Skeletal muscle satellite cell (primary cell): Measurements from ENCODE around the gene TRMU.
"Not testable (repeated sequence)": the region's sequence is repeated elsewhere in the genome, so short reads cannot be mapped to it uniquely, and the experiment has no call there.

Source experiments
- H3K27me3 ChIP-seq: 2 replicates; pipeline ENCODE4 v1.7.0; 2013; ENCODE audit warnings: low read length; ENCODE audit not compliant: control insufficient read depth, insufficient read depth
- H3K36me3 ChIP-seq: 2 replicates; pipeline ENCODE4 v1.7.0; 2013; ENCODE audit warnings: mild to moderate bottlenecking, control low read depth, low read length; ENCODE audit not compliant: insufficient read depth
- H3K4me1 ChIP-seq: 2 replicates; pipeline ENCODE4 v1.7.0; 2013; ENCODE audit warnings: low read length; ENCODE audit not compliant: control insufficient read depth, insufficient read depth
- H3K4me2 ChIP-seq: 2 replicates; pipeline ENCODE4 v1.7.0; 2013; ENCODE audit warnings: mild to moderate bottlenecking, low read length
- H3K4me3 ChIP-seq: 2 replicates; pipeline ENCODE4 v1.7.0; 2013; ENCODE audit warnings: low read length
- H3K9ac ChIP-seq: 2 replicates; pipeline ENCODE4 v1.7.0; 2013; ENCODE audit warnings: mild to moderate bottlenecking, low read depth, low read length, moderate library complexity
- H3K9me3 ChIP-seq: replicated peaks from 2 replicates; pipeline ENCODE4 v1.7.0; 2013; ENCODE audit warnings: mild to moderate bottlenecking, control low read depth, low read length

The TRMU gene

DNA sequence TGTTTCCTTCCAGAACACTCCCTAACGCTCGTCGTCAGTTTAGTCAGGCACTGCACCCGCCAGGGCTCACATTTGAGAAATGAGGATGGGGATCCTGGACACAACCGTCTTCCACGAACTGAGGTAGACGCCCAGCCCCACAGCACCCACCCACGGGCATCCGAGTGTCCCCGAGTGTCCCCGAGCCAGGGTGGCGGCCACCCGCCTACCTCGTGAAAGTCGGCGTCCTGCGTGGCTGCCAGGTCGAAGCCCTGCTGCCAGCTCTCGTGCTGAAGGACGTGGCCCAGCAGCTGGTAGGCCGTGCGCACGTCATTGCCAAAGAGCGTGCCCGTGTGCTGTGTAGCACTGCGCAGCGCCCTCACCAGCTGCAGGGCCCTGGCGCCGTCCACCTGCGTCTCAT lies 53.6 kb downstream of the TRMU start:
- Histone ChIP-seq H3K27me3 (peaks cover 14% of the 10 kb centered on the region), H3K4me2 (no peak overlapping the region), H3K4me1 (peaks cover 9% of the 10 kb centered on the region), H3K9me3 (no peaks in the 10 kb centered on the region), H3K36me3 (no peaks in the 10 kb centered on the region), H3K9ac (no peak overlapping the region), H3K4me3 (no peak overlapping the region)

GRCh38 chr22:46390105-46390651 lies 54.7 kb downstream of the TRMU start:
- H3K4me2 ChIP-seq, result peak overlapping the region; percentile 98
- peak overlapping the region; percentile 66 for H3K4me3 ChIP-seq
- no peak overlapping the region for H3K9ac ChIP-seq
- H3K27me3 ChIP-seq, result peaks cover 22% of the 10 kb centered on the region
- peaks cover 9% of the 10 kb centered on the region for H3K4me1 ChIP-seq
- H3K9me3 ChIP-seq, result no peaks in the 10 kb centered on the region
- no peaks in the 10 kb centered on the region for H3K36me3 ChIP-seq

GRCh38 chr22:46390652-46391301 lies 55.3 kb downstream of the TRMU start:
- Histone ChIP-seq H3K9me3 (no peaks in the 10 kb centered on the region), H3K4me1 (peaks cover 9% of the 10 kb centered on the region), H3K36me3 (no peaks in the 10 kb centered on the region), H3K4me2 (peak overlapping the region; percentile 98), H3K9ac (peak overlapping the region; percentile 76), H3K4me3 (peak overlapping the region; percentile 66), H3K27me3 (peaks cover 22% of the 10 kb centered on the region)

DNA sequence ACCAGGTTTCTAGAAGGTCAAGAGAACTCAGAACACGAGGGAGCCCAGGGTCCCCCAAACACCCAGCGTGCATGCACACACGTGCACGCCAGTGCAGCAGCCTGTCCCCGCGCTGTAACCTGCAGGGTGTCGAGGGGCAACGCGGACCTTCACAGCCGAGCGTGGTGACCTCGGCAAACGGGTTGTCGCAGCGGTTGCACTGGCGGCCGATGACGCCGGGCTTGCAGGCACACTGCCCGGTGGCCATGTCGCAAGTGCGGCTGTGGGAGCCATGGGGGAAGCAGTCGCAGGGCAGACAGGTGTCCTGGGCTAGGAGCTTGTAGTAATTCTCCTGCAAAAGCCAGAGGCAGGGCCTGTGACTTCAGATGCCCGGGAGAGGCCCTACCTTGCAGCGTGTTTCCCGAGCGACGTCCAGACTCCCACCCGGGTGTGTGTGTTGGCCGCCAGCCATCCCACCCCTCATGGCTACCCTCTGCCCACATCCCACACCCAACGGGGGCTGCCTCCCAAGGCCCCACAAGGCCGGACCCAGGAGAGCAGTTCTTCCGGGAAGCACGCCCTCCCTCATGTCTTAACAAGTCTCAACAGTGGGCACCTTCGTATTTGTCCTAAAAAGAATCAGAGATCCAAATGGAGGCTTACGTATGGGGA lies 56.1 kb downstream of the TRMU start:
- Histone ChIP-seq H3K9me3 (no peaks in the 10 kb centered on the region), H3K4me2 (peak overlapping the region; percentile 98), H3K36me3 (no peaks in the 10 kb centered on the region), H3K27me3 (peaks cover 18% of the 10 kb centered on the region), H3K9ac (peak overlapping the region; percentile 76), H3K4me1 (peaks cover 9% of the 10 kb centered on the region), H3K4me3 (no peak overlapping the region)

- peaks cover 20% of the 10 kb centered on the region for H3K27me3 ChIP-seq
- H3K4me3 ChIP-seq, result no peak overlapping the region
- no peaks in the 10 kb centered on the region for H3K9me3 ChIP-seq
- no peak overlapping the region for H3K4me2 ChIP-seq
- H3K9ac ChIP-seq, result no peak overlapping the region
- peaks cover 9% of the 10 kb centered on the region for H3K4me1 ChIP-seq
- H3K36me3 ChIP-seq, result no peaks in the 10 kb centered on the region
Measured at GRCh38 chr22:46392137-46392844, 56.8 kb downstream of the TRMU start.

GRCh38 chr22:46393873-46394272 lies 58.4 kb downstream of the TRMU start:
- H3K4me2 ChIP-seq, result no peak overlapping the region
- no peaks in the 10 kb centered on the region for H3K36me3 ChIP-seq
- no peak overlapping the region for H3K9ac ChIP-seq
- H3K4me3 ChIP-seq, result no peak overlapping the region
- peaks cover 9% of the 10 kb centered on the region for H3K4me1 ChIP-seq
- peaks cover 17% of the 10 kb centered on the region for H3K27me3 ChIP-seq
- H3K9me3 ChIP-seq, result no peaks in the 10 kb centered on the region

- Histone ChIP-seq H3K4me3 (no peak overlapping the region), H3K36me3 (no peaks in the 10 kb centered on the region), H3K4me1 (peaks cover 9% of the 10 kb centered on the region), H3K9me3 (no peaks in the 10 kb centered on the region), H3K27me3 (peaks cover 17% of the 10 kb centered on the region), H3K9ac (no peak overlapping the region), H3K4me2 (no peak overlapping the region)
Measured at GRCh38 chr22:46394622-46395021, 59.1 kb downstream of the TRMU start.

GRCh38 chr22:46395145-46395544 lies 59.6 kb downstream of the TRMU start:
- H3K36me3 ChIP-seq, result no peaks in the 10 kb centered on the region
- H3K27me3 ChIP-seq, result peaks cover 17% of the 10 kb centered on the region
- H3K4me3 ChIP-seq, result no peak overlapping the region
- H3K4me1 ChIP-seq, result peaks cover 8% of the 10 kb centered on the region
- no peaks in the 10 kb centered on the region for H3K9me3 ChIP-seq
- H3K4me2 ChIP-seq, result no peak overlapping the region
- H3K9ac ChIP-seq, result no peak overlapping the region

GRCh38 chr22:46397049-46397448 lies 61.5 kb downstream of the TRMU start:
- H3K4me2 ChIP-seq, H3K4me1 ChIP-seq, H3K9ac ChIP-seq, H3K4me3 ChIP-seq, H3K36me3 ChIP-seq, H3K9me3 ChIP-seq: not testable (repeated sequence)
- peaks cover 30% of the 10 kb centered on the region for H3K27me3 ChIP-seq

DNA sequence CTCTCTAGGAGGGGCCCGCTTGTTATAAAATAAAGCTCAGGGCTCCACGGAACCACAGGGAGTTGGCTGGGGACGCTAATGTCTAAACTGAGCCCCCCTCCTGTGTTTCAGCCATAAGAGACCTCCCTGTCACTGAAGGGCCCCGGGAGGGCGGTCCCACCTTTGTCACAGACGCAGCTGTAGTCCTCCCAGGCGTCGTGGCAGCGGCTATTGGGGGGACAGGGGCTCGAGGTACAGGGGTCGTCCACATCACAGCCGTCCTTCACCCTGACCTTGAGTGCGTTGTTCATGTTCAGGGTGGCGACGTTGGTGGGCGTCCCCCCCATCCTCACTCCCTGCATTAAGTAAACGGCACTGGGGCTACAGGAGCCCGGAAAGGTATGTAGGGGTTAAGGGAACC lies 62.0 kb downstream of the TRMU start:
- peaks cover 30% of the 10 kb centered on the region for H3K27me3 ChIP-seq
- no peak overlapping the region for H3K9ac ChIP-seq
- H3K36me3 ChIP-seq, result no peaks in the 10 kb centered on the region
- H3K4me2 ChIP-seq, result no peak overlapping the region
- H3K9me3 ChIP-seq, result no peaks in the 10 kb centered on the region
- no peak overlapping the region for H3K4me3 ChIP-seq
- no peaks in the 10 kb centered on the region for H3K4me1 ChIP-seq

DNA sequence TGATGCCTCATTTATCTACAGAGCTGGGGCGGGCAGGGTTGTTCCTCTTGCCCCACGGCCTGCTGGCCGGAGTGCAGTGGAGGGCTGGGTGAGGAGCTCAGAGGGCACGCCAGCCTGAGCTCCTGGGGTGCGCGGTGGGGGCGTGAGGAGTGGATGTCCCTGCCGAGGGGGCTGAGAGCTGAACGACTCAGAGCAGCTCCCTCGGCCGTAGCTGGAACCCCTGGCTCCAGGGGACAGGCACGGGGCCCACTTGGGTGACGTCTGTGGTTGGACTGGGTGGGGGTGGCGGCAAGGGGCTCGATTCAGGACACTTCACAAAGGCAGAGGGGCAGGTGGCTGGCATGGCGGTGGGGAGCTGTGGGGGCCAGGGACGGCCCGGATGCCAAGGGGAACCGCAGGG lies 62.4 kb downstream of the TRMU start:
- Histone ChIP-seq H3K36me3 (no peaks in the 10 kb centered on the region), H3K27me3 (peaks cover 29% of the 10 kb centered on the region), H3K4me1 (no peaks in the 10 kb centered on the region), H3K9ac (no peak overlapping the region), H3K4me3 (no peak overlapping the region), H3K9me3 (no peaks in the 10 kb centered on the region), H3K4me2 (no peak overlapping the region)
